Loucy (cell line): ENCODE data around the gene B4GALT3.

ENCODE experiments used
- H2AFZ ChIP-seq: fragments of 200-600 bp; sonication (generic); 2 replicates; pipeline ENCODE4 v1.6.0; 2016; ENCODE audit warnings: antibody characterized with exemption, mild to moderate bottlenecking, low read length, moderate library complexity
- H3F3A ChIP-seq: fragments of 200-600 bp; 2 replicates; pipeline ENCODE4 v1.6.0; 2016; ENCODE audit warnings: antibody characterized with exemption, low read depth, mild to moderate bottlenecking
- H3K27me3 ChIP-seq: fragments of 200-600 bp; sonication (generic); 2 replicates; pipeline ENCODE4 v1.6.1; 2014; ENCODE audit warnings: low read length, mild to moderate bottlenecking; ENCODE audit not compliant: insufficient read depth, poor library complexity, severe bottlenecking
- H3K36me3 ChIP-seq: fragments of 200-600 bp; sonication (generic); 2 replicates; pipeline ENCODE4 v1.6.1; 2016; ENCODE audit warnings: low read length; ENCODE audit not compliant: insufficient read depth
- H3K4me1 ChIP-seq: fragments of 200-600 bp; sonication (generic); 2 replicates; pipeline ENCODE4 v1.5.1; 2014; ENCODE audit warnings: low read length, mild to moderate bottlenecking; ENCODE audit not compliant: insufficient read depth, poor library complexity, severe bottlenecking
- H3K4me2 ChIP-seq: fragments of 200-600 bp; sonication (generic); 2 replicates; pipeline ENCODE4 v1.6.0; 2014; ENCODE audit warnings: antibody characterized with exemption, low read length, low read depth, mild to moderate bottlenecking; ENCODE audit not compliant: poor library complexity, severe bottlenecking
- H3K4me3 ChIP-seq: fragments of 200-600 bp; sonication (generic); 2 replicates; pipeline ENCODE4 v1.5.1; 2014; ENCODE audit warnings: low read length, mild to moderate bottlenecking, mixed read lengths; ENCODE audit not compliant: poor library complexity, severe bottlenecking
- H3K79me2 ChIP-seq: fragments of 200-600 bp; sonication (generic); 2 replicates; pipeline ENCODE4 v1.6.1; 2014; ENCODE audit warnings: low read length; ENCODE audit not compliant: insufficient read depth
- H3K9ac ChIP-seq: fragments of 200-600 bp; sonication (generic); 2 replicates; pipeline ENCODE4 v1.6.0; 2014; ENCODE audit warnings: mild to moderate bottlenecking, low read depth, low read length, moderate library complexity; ENCODE audit not compliant: poor library complexity, severe bottlenecking
- H3K9me2 ChIP-seq: fragments of 200-600 bp; sonication (generic); replicated peaks from 2 replicates; pipeline ENCODE4 v1.6.1; 2016; ENCODE audit warnings: low read depth, low read length, mixed read lengths
- H3K9me3 ChIP-seq: fragments of 200-600 bp; sonication (generic); 2 replicates; pipeline ENCODE4 v1.6.1; 2014; ENCODE audit warnings: mild to moderate bottlenecking, antibody characterized with exemption, low read length, low read depth; ENCODE audit not compliant: insufficient read depth
- H4K20me1 ChIP-seq: fragments of 200-600 bp; sonication (generic); 2 replicates; pipeline ENCODE4 v1.6.0; 2014; ENCODE audit warnings: antibody characterized with exemption, low read length, mild to moderate bottlenecking; ENCODE audit not compliant: insufficient read depth, poor library complexity, severe bottlenecking
- EZH2phosphoT487 ChIP-seq: fragments of 200-600 bp; IDR thresholded peaks from 2 replicates; pipeline ENCODE4 v1.6.1; 2018; ENCODE audit warnings: antibody characterized with exemption, mild to moderate bottlenecking, moderate library complexity, borderline replicate concordance
- TF ChIP-seq, protein P1 (sequence below): fragments of 200-600 bp; sonication (generic); conservative IDR thresholded peaks from 2 replicates; pipeline ENCODE4 v1.5.1; 2014; ENCODE audit warnings: mild to moderate bottlenecking, antibody characterized with exemption, low read length

The B4GALT3 gene

DNA sequence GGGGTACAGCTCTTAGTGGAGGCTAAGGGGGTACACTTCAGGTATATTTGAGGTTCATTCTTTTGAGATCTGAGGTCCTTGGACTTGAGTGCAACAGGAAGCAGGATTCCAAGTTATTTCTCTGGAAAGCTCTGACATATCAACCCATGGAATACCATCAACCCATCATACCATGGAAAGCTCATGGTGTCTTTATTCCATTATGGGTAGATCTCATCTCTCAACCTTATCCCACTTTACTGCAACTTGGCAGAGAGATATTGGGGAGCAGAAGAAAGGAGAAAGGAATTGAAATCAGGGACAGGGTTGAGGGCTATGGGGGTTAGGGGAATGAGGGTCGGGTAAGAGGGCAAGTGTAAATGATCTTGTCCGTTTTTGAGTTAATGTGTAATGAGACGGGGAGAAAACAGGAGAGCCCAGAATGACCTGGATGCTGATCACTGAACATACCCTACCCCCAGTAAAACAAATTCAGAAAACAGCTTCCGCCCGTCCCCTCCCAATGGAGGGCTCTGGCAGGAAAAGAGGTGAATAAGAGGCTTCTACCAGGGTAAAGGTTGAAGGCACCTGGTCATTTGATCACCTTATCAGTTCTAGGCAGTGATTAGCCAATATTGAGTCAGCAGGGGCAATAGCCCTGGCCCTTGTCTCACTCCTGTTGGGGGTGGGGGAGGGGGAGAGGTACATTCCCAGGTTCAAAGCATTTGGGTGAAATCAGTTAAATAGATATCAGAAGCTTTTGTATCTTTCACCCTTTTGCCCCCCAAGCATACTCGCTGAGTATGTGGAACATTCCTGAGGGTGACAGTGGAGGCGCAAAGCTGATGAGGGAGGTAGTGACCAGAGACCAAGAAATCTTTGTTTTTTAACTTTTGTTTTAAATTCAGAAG is 46.7 kb upstream of the B4GALT3 start:
- Histone ChIP-seq H3K4me3 (no peak overlapping the region), H3K9me2 (no peaks in the 10 kb centered on the region), H4K20me1 (no peaks in the 10 kb centered on the region), H3K4me2 (no peak overlapping the region), H3K9ac (no peak overlapping the region), H3K4me1 (peaks cover 21% of the 10 kb centered on the region), H3K79me2 (0 out of 2 replicates have a peak, but pooled peaks cover 4% of the 10 kb centered on the region), H3K27me3 (no peaks in the 10 kb centered on the region), H3F3A (no peaks in the 10 kb centered on the region), H2AFZ (no peak overlapping the region), H3K9me3 (no peaks in the 10 kb centered on the region), H3K36me3 (no peaks in the 10 kb centered on the region; the same call in 1 of the 2 replicates)
- TF ChIP-seq, protein P1, sequence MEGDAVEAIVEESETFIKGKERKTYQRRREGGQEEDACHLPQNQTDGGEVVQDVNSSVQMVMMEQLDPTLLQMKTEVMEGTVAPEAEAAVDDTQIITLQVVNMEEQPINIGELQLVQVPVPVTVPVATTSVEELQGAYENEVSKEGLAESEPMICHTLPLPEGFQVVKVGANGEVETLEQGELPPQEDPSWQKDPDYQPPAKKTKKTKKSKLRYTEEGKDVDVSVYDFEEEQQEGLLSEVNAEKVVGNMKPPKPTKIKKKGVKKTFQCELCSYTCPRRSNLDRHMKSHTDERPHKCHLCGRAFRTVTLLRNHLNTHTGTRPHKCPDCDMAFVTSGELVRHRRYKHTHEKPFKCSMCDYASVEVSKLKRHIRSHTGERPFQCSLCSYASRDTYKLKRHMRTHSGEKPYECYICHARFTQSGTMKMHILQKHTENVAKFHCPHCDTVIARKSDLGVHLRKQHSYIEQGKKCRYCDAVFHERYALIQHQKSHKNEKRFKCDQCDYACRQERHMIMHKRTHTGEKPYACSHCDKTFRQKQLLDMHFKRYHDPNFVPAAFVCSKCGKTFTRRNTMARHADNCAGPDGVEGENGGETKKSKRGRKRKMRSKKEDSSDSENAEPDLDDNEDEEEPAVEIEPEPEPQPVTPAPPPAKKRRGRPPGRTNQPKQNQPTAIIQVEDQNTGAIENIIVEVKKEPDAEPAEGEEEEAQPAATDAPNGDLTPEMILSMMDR = no peak
- TF ChIP-seq EZH2phosphoT487 = no peak

DNA sequence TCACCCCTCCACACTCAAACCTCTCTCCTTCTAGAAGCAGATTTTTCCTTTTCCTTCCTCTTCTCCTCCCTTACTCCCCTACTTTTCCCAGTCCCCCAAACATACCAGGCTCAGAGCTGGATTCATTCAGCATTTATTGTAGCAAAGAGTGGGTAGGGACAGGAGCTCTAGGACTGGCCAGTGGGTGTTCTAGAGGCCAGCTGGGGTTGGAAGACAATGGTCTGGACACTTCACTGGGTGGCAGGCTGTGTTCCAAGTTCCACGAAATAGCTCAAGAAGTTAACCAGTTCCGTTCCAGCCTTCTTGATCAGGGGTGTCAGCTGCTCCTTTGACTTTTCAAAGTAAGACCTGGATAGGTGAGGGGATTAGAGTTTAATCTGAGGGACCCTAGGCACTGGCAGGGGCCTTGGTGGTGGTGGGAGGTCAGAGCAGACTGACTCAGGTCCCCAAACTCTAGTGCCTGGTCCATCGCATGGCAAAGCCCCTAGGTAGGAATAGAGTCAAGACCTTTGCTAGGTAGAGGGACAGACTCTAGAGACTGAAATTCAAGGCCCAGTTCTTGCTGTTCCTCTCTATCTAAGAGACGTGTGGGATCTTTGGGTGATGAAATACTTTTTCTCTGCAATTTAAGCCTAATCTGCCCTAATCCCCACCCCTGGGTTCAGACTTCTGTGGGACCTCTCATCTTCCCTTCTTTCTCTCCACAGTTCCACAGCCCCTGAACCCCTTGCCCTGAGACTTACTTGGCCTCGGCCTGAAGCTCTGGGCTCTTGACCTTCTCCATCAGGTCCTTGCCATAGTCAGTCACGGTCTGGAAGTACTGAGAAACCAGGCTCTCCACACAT is 45.1 kb upstream of the B4GALT3 start:
- H3K4me3 ChIP-seq = no peak overlapping the region
- no peak overlapping the region for H2AFZ ChIP-seq
- H3K9ac ChIP-seq = no peak overlapping the region
- no peaks in the 10 kb centered on the region for H3K9me2 ChIP-seq
- H3K9me3 ChIP-seq = no peaks in the 10 kb centered on the region
- no peaks in the 10 kb centered on the region for H3K36me3 ChIP-seq
- H3K79me2 ChIP-seq = 0 out of 2 replicates have a peak, but pooled peaks cover 4% of the 10 kb centered on the region
- no peak for TF ChIP-seq EZH2phosphoT487
- TF ChIP-seq, protein P1 = no peak
- peaks cover 29% of the 10 kb centered on the region for H3K4me1 ChIP-seq
- no peaks in the 10 kb centered on the region for H3K27me3 ChIP-seq
- H3F3A ChIP-seq = no peaks in the 10 kb centered on the region
- no peaks in the 10 kb centered on the region for H4K20me1 ChIP-seq
- no peak overlapping the region for H3K4me2 ChIP-seq

DNA sequence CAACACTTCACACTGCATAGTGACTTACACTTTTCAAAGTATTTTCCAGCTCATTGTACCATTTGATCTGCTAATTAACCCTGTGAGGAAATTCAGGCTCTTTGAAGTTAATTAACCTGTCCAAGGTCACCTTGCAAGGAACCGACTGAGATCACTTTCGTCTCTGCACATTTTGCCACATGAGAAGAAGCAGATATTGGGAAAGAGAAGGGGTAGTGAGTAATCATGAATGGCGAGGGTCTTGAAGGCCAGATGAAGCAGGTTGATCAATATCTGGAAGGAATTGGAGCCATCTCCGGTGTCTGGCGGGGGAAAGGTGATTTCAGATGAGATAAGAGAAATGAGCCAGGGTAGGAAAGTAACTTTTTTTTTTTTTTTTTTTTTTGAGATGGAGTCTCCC is 42.7 kb upstream of the B4GALT3 start:
- Histone ChIP-seq H3K9me3 (no peaks in the 10 kb centered on the region), H2AFZ (no peak overlapping the region), H3K9me2 (no peaks in the 10 kb centered on the region), H4K20me1 (no peaks in the 10 kb centered on the region), H3K36me3 (no peaks in the 10 kb centered on the region), H3K4me1 (peaks cover 24% of the 10 kb centered on the region), H3K27me3 (no peaks in the 10 kb centered on the region), H3K4me3 (no peak overlapping the region), H3K4me2 (no peak overlapping the region), H3F3A (peaks cover 3% of the 10 kb centered on the region; the same call in 1 of the 2 replicates), H3K79me2 (no peaks in the 10 kb centered on the region), H3K9ac (no peak overlapping the region)
- no peak for TF ChIP-seq EZH2phosphoT487
- TF ChIP-seq, protein P1 = no peak
